ENCODE results near the gene TPRX2.
"Not testable (repeated sequence)": the region's sequence is repeated elsewhere in the genome, so short reads cannot be mapped to it uniquely, and the experiment has no call there.

GRCh38 chr19:47859838-47860237 is 803 bp downstream of the TPRX2 start:
- not testable (repeated sequence) for TF ChIP-seq REST (IDR thresholded peaks at IDR 0.05); USF2 (IDR thresholded peaks at IDR 0.05); PBX3 (IDR thresholded peaks at IDR 0.05); CTCF (IDR thresholded peaks at IDR 0.05); RCOR1 (IDR thresholded peaks at IDR 0.05; ENCODE audit: low read depth, low read length); RNF2 (IDR thresholded peaks at IDR 0.05; ENCODE audit: borderline replicate concordance, low read depth)
